HL-60 (cell line): ENCODE measurements around the gene ETHE1.

ENCODE experiments used
- DNase-seq, 2 experiments: peaks; one replicate each; pipeline ENCODE4 v3.0.0-alpha.2; 2010 to 2020; ENCODE audit warnings: low read depth in 1 of 2, low spot score in 1 of 2
- H3K27ac ChIP-seq: fragments of 250-450 bp; sonication (Bioruptor Pico); replicated peaks from 2 replicates; pipeline ENCODE4 v1.5.1; 2020; ENCODE audit warnings: mild to moderate bottlenecking, moderate library complexity
- H3K27me3 ChIP-seq: fragments of 250-450 bp; sonication (Bioruptor Pico); 2 replicates; pipeline ENCODE4 v1.5.1; 2021; ENCODE audit warnings: mild to moderate bottlenecking, moderate library complexity; ENCODE audit not compliant: insufficient read depth, poor library complexity, severe bottlenecking
- H3K4me3 ChIP-seq: replicated peaks from 2 replicates; pipeline ENCODE4 v1.5.1; 2011; ENCODE audit warnings: mild to moderate bottlenecking, control low read depth, low read length; ENCODE audit not compliant: insufficient read depth
- CTCF ChIP-seq: IDR thresholded peaks from one replicate; pipeline ENCODE4 v1.5.1; 2011; ENCODE audit warnings: low read length, control low read depth, inconsistent platforms; ENCODE audit not compliant: insufficient read depth
- GABPA ChIP-seq: IDR thresholded peaks from 2 replicates; pipeline ENCODE4 v1.6.1; 2012; ENCODE audit warnings: low read depth
- POLR2AphosphoS5 ChIP-seq: IDR thresholded peaks from 2 replicates; pipeline ENCODE4 v1.6.1; 2012; ENCODE audit warnings: low read depth
- REST ChIP-seq: IDR thresholded peaks from 2 replicates; pipeline ENCODE4 v1.6.1; 2012; ENCODE audit warnings: low read depth; ENCODE audit not compliant: insufficient replicate concordance
- SPI1 ChIP-seq: IDR thresholded peaks from 2 replicates; pipeline ENCODE4 v1.6.1; 2012; ENCODE audit warnings: low read depth, mild to moderate bottlenecking, borderline replicate concordance

Gene ETHE1

GRCh38 chr19:43465468-43466120, 61.4 kb downstream of the ETHE1 start, which contains the start of gene LYPD3:
LYPD3 (minus strand) TSS chr19:43465608; CDS start chr19:43465571, 37 bp downstream.
- peaks cover 9% of the 10 kb centered on the region for H3K27me3 ChIP-seq
- H3K4me3 ChIP-seq, result no peak within 1 kb of the TSS
- DNase-seq, result no peak
- TF ChIP-seq GABPA (no peak), SPI1 (no peak), POLR2AphosphoS5 (no peak), CTCF (no peak), REST (no peak)
- H3K27ac ChIP-seq, result no peak within 1 kb of the TSS

GRCh38 chr19:43464134-43464775, 62.7 kb downstream of the ETHE1 start:
- H3K27ac ChIP-seq, result no peak overlapping the region
- DNase-seq, result no peak
- H3K4me3 ChIP-seq, result peak overlapping the region; percentile 81
- peaks cover 9% of the 10 kb centered on the region for H3K27me3 ChIP-seq
- no peak for TF ChIP-seq POLR2AphosphoS5
- TF ChIP-seq REST, result no peak
- TF ChIP-seq SPI1, result no peak
- no peak for TF ChIP-seq CTCF
- TF ChIP-seq GABPA, result no peak

GRCh38 chr19:43463381-43464133, 63.4 kb downstream of the ETHE1 start:
- TF ChIP-seq REST (no peak), GABPA (no peak), POLR2AphosphoS5 (no peak), SPI1 (no peak), CTCF (no peak)
- DNase-seq, result peak; percentile 81 to 87
- Histone ChIP-seq H3K27me3 (peaks cover 9% of the 10 kb centered on the region), H3K27ac (no peak overlapping the region), H3K4me3 (peak overlapping the region; percentile 81)
